Diencephalon (tissue), 1 donor: ENCODE data around the gene UBL4A. TPM values are rescaled to one million over a fixed set of nuclear protein-coding genes. Genes with fewer than 3 reads are reported as not detected.

Source experiments
- small RNA-seq: library from RNA; depleted of rRNA; stranded (forward); fragments of <200 nt; gene quantifications from one replicate; pipeline ENCODE3, GENCODE V24; 2014
- total RNA-seq: library from RNA; depleted of rRNA; stranded (reverse); fragments of >200 nt; gene quantifications from one replicate; pipeline ENCODE4 v1.2.3, GENCODE V29; 2014

UBL4A gene
- 35.1 TPM for total RNA-seq

DNA sequence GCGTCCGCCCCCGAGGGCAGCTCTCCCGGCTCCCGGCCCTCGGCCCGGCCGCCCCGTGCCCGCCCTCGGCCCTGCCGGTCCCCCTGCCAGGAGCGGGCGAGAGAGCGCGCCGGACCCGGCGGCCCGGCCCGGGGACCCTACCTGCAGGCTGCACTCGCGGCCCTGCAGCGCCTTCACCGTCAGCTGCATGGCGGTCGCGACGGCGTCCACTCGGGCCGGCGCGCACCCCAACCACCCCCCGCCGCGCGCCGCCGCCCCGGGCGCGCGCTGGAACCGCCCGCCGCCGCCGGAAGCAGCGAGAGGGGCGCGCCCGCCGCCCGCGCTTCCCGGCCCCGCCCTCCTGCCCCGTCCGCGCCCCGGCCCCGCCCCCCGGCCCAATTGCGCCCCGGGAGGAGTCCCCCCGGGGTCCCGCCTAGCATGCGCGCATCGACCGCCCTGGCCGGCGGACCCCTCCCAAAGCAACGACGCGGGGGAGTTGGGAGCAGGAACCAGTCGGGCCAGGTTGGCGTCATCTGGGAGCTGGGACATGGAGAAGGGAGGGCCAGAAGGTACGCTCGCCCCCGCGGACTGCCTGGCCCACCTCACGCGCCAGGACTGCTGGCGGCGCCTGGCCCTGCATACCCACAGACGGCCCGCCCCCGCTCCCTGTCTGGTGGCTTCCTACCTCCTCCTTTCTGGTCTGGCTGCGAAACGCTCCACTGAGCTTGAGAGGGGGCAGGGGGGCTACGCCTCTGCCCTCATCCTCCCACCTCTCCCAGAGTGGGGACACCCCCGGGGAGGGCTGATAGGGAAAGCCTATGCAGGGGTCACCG lies at the start of gene UBL4A:
Gene UBL4A, minus strand, starts transcription at position 220 of the 812 bp plus-strand sequence. Its CDS starts 31 bp downstream, at position 189.

DNA sequence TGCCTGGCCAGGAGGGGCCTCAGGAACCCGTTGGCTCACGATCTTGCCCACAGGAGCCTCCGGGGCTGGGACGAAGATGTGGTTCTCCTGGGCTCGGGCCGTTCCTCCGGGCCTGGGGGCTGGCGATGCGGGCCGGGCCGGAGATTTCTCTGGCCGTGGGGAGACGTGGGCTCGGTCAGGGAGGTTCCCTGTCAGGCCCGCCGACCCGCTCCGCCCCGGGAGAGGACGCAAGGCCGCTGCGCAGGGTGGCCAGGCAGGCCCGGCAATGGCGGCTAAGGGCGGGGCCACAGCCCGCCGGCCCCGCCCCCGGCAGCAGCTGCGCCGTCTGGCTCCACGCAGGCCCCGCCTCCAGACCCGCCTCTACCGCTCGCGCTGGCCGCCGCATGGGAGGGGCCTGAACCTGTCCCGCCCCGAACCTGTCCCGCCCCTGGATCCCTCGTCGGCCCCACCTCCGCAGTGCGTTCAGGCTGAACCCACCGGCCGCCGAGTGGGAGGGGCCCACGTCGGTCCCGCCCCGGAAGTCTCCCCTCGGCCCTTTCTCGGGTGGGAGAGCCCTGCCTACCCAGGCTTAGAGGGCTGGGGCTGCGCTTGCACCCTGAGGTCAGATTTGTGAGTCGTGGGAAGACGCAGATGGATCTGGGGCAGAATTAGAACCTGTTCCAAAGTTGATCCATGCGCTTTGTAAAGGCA lies 29.7 kb upstream of the UBL4A start, which contains the start of gene FAM3A:
Gene FAM3A, minus strand, starts transcription at position 267 of the 690 bp plus-strand sequence. CDS start 460 bp downstream, outside the sequence.

DNA sequence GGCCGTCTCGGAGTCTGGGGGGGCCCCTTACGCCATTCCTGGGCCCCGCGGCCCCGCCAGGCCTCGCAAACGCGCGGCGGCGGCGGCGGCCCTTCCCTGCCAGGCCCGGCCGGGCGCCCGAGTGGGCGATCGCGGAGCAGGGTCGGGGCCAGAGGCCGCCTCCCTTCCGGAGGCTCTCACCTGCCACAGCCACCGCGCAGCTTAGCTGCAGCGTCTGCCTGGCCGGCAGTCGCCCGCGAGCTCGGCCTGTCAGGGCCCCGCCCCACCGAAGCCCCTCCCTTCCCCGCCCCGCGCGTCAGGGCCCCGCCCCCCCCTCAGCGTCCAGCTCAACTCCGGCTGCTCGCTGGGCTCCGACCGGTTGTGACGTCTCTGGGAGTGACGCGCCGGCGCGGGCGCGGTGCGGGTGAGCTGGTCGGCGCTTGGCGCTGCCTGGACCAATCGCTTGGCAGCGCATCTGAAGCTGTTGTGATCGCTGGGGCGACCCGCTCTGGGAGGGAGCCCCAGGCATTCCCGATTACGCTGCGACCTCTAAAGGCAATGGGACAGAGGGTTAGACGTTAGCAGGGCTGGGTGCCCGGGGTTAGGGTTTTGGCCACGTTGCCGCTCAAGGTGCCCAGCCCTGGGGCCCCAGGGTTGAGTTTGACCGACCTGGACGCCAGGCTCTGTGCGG lies 4.1 kb upstream of the UBL4A start, which contains the start of gene SLC10A3:
Gene SLC10A3, minus strand, starts transcription at position 216 of the 670 bp plus-strand sequence. CDS start 1,689 bp downstream, outside the sequence.

GRCh38 chrX:154478728-154479622 lies 7.4 kb downstream of the UBL4A start, which contains the start of gene LAGE3:
Gene LAGE3, minus strand, starts transcription at chrX:154479281. Its CDS starts 366 bp downstream, at chrX:154478915.

GRCh38 chrX:154458116-154458953 lies 28.1 kb downstream of the UBL4A start, which contains the start of gene PLXNA3:
Gene PLXNA3, plus strand, starts transcription at chrX:154458281. Its CDS starts 1,903 bp downstream, at chrX:154460184.

GRCh38 chrX:154443992-154444754 lies 42.2 kb downstream of the UBL4A start, which contains the start of gene FAM50A:
Gene FAM50A, plus strand, starts transcription at chrX:154444141. Its CDS starts 95 bp downstream, at chrX:154444236.

GRCh38 chrX:154436983-154437752 lies 49.2 kb downstream of the UBL4A start, which contains the start of gene GDI1:
Gene GDI1, plus strand, starts transcription at chrX:154437154. Its CDS starts 101 bp downstream, at chrX:154437255.

Small RNAs within 50 kb of the gene (small RNA-seq; reads per million reads assigned to genes)
- gene MIR6858 (0.10 reads per million), gene RN7SL697P (not detected)

Other genes starting within 250 kb of the UBL4A start
- gene OPN1MW3, start 229.0 kb downstream of the UBL4A start, total RNA-seq, result not detected
- not detected for gene TEX28, start 191.5 kb downstream of the UBL4A start, total RNA-seq
- gene TKTL1, start 190.8 kb downstream of the UBL4A start, total RNA-seq, result 0.69 TPM
- 93.4 TPM for gene FLNA, start 112.0 kb downstream of the UBL4A start, total RNA-seq
- gene EMD, start 107.3 kb downstream of the UBL4A start, total RNA-seq, result 35.8 TPM
- gene RPL10, start 88.2 kb downstream of the UBL4A start, total RNA-seq, result 1,254 TPM
- gene DNASE1L1, start 77.4 kb downstream of the UBL4A start, total RNA-seq, result 10.6 TPM
- gene TAFAZZIN, start 75.1 kb downstream of the UBL4A start, total RNA-seq, result 12.0 TPM
- 83.0 TPM for gene ATP6AP1, start 57.9 kb downstream of the UBL4A start, total RNA-seq
- 289 TPM for gene GDI1, start 49.5 kb downstream of the UBL4A start, total RNA-seq
- 26.1 TPM for gene FAM50A, start 42.5 kb downstream of the UBL4A start, total RNA-seq
- 20.5 TPM for gene PLXNA3, start 28.3 kb downstream of the UBL4A start, total RNA-seq
- gene LAGE3, start 7.3 kb downstream of the UBL4A start, total RNA-seq, result 16.1 TPM
- 3.5 TPM for gene SLC10A3, start 4.0 kb upstream of the UBL4A start, total RNA-seq
- gene FAM3A, start 29.6 kb upstream of the UBL4A start, total RNA-seq, result 15.0 TPM
- 17.3 TPM for gene G6PD, start 60.2 kb upstream of the UBL4A start, total RNA-seq
- 6.0 TPM for gene IKBKG, start 61.0 kb upstream of the UBL4A start, total RNA-seq
- gene CTAG1A, start 98.5 kb upstream of the UBL4A start, total RNA-seq, result not detected
- gene CTAG1B, start 132.7 kb upstream of the UBL4A start, total RNA-seq, result not detected
- gene CTAG2, start 167.0 kb upstream of the UBL4A start, total RNA-seq, result not detected